Measurements from ENCODE around the gene PDZK1IP1. TPM values are rescaled to one million over a fixed set of nuclear protein-coding genes. Genes with fewer than 3 reads are reported as not detected.
A peak's percentile ranks its signal among the peaks of the same experiment; 100 is the strongest.

The PDZK1IP1 gene
- total and polyA plus RNA-seq, 8 donors, result 0.88 to 54.0 (median 1.3) TPM

GRCh38 chr1:47219001-47219400 lies 29.2 kb upstream of the PDZK1IP1 start:
- ATAC-seq (no peak), DNase-seq (no peak)
- no peak overlapping the region for H3K4me3 ChIP-seq
- no peaks in the 10 kb centered on the region for H3K4me1 ChIP-seq
- TF ChIP-seq CTCF (IDR thresholded peaks at IDR 0.05), result no peak
- peaks cover 13 to 18% of the 10 kb centered on the region in 2 donors for H3K27me3 ChIP-seq
- intact Hi-C loops (cut with DNase I), result no loop called here
- H3K36me3 ChIP-seq, result peaks cover 0 to 4% of the 10 kb centered on the region in 2 donors
- H3K9me3 ChIP-seq, result no peaks in the 10 kb centered on the region
- H3K27ac ChIP-seq, result no peak overlapping the region

GRCh38 chr1:47216278-47217059 lies 26.6 kb upstream of the PDZK1IP1 start:
- Histone ChIP-seq H3K9me3 (no peaks in the 10 kb centered on the region), H3K4me3 (no peak overlapping the region), H3K4me1 (peaks cover 0 to 8% of the 10 kb centered on the region in 2 donors), H3K27ac (no peak overlapping the region), H3K36me3 (peaks cover 0 to 4% of the 10 kb centered on the region in 2 donors), H3K27me3 (no peaks in the 10 kb centered on the region)
- ATAC-seq (no peak), DNase-seq (no peak)
- intact Hi-C loops (cut with DNase I), result no loop called here
- TF ChIP-seq CTCF (IDR thresholded peaks at IDR 0.05), result no peak

GRCh38 chr1:47215713-47216112 lies 25.9 kb upstream of the PDZK1IP1 start:
- no peak overlapping the region for H3K4me3 ChIP-seq
- H3K27ac ChIP-seq, result no peak overlapping the region
- intact Hi-C loops (cut with DNase I), result no loop called here
- no peaks in the 10 kb centered on the region for H3K9me3 ChIP-seq
- DNase-seq, result no peak
- peaks cover 0 to 12% of the 10 kb centered on the region in 2 donors for H3K4me1 ChIP-seq
- no peaks in the 10 kb centered on the region for H3K27me3 ChIP-seq
- H3K36me3 ChIP-seq, result peaks cover 0 to 4% of the 10 kb centered on the region in 2 donors
- no peak for TF ChIP-seq CTCF (IDR thresholded peaks at IDR 0.05)
- ATAC-seq, result no peak

GRCh38 chr1:47214549-47214948 lies 24.7 kb upstream of the PDZK1IP1 start:
- no peaks in the 10 kb centered on the region for H3K27me3 ChIP-seq
- H3K4me3 ChIP-seq, result no peak overlapping the region
- peaks cover 0 to 3% of the 10 kb centered on the region in 2 donors for H3K36me3 ChIP-seq
- H3K27ac ChIP-seq, result no peak overlapping the region
- DNase-seq, result no peak
- intact Hi-C loops (cut with DNase I), result no loop called here
- H3K9me3 ChIP-seq, result no peaks in the 10 kb centered on the region
- ATAC-seq, result no peak
- H3K4me1 ChIP-seq, result peaks cover 0 to 12% of the 10 kb centered on the region in 2 donors
- no peak for TF ChIP-seq CTCF (IDR thresholded peaks at IDR 0.05)

- no peak for ATAC-seq
- no peak overlapping the region for H3K4me3 ChIP-seq
- H3K9me3 ChIP-seq, result no peaks in the 10 kb centered on the region
- H3K27me3 ChIP-seq, result peaks cover 0 to 8% of the 10 kb centered on the region in 2 donors
- H3K36me3 ChIP-seq, result no peaks in the 10 kb centered on the region
- peak overlapping the region in 1 of 2 donors; percentile 68 for H3K27ac ChIP-seq
- intact Hi-C loops (cut with DNase I), result no loop called here
- TF ChIP-seq CTCF (IDR thresholded peaks at IDR 0.05), result no peak
- H3K4me1 ChIP-seq, result peaks cover 0 to 12% of the 10 kb centered on the region in 2 donors
- no peak for DNase-seq
Observed at GRCh38 chr1:47213230-47213963, 23.6 kb upstream of the PDZK1IP1 start.
